K562 (cell line): ENCODE measurements around the gene ARHGAP10.

Experiments
- CBFB ChIP-seq: sonication (generic); formaldehyde crosslinking; IDR thresholded peaks from 2 replicates; pipeline ENCODE4 v1.4.0; 2020; ENCODE audit warnings: mild to moderate bottlenecking, missing genetic modification reagents
- CHD2 ChIP-seq: IDR thresholded peaks from 2 replicates; pipeline ENCODE4 v1.6.1; 2011; ENCODE audit warnings: low read depth, low read length
- CTCF ChIP-seq, 3 experiments: IDR thresholded peaks in 2 of 3; conservative IDR thresholded peaks in 1 of 3; 2 replicates each; pipeline ENCODE4 v1.5.1; 2011 to 2012; ENCODE audit warnings: low read length in 3 of 3, mild to moderate bottlenecking in 3 of 3, control low read depth in 2 of 3, improper control_type of control experiment in 1 of 3, inconsistent platforms in 1 of 3, low read depth in 1 of 3, mixed read lengths in 1 of 3, moderate library complexity in 1 of 3; ENCODE audit not compliant: insufficient read depth in 2 of 3
- EP300 ChIP-seq: IDR thresholded peaks from 2 replicates; pipeline ENCODE4 v1.6.1; 2012; ENCODE audit warnings: low read length, improper control_type of control experiment
- FOXJ3 ChIP-seq: sonication (generic); formaldehyde crosslinking; IDR thresholded peaks from 2 replicates; pipeline ENCODE4 v1.4.0; 2020; ENCODE audit warnings: mild to moderate bottlenecking, missing genetic modification reagents
- HNRNPUL1 ChIP-seq: fragments of 200-400 bp; formaldehyde crosslinking; IDR thresholded peaks from 2 replicates; pipeline ENCODE4 v1.6.1; 2017; ENCODE audit warnings: low read length
- JUND ChIP-seq, 2 experiments: IDR thresholded peaks; 2 replicates in 1 of 2; 3 replicates in 1 of 2; pipeline ENCODE4 v1.6.1; 2011; ENCODE audit warnings: borderline replicate concordance in 2 of 2, low read depth in 2 of 2, low read length in 2 of 2, improper control_type of control experiment in 1 of 2, missing biosample characterization in 1 of 2, missing genetic modification characterization in 1 of 2, missing genetic modification reagents in 1 of 2
- MAFK ChIP-seq: IDR thresholded peaks from 2 replicates; pipeline ENCODE4 v1.6.1; 2011; ENCODE audit warnings: low read length, improper control_type of control experiment
- MCM5 ChIP-seq: fragments of 450-650 bp; IDR thresholded peaks from 2 replicates; pipeline ENCODE4 v1.6.1; 2016; ENCODE audit warnings: low read depth
- MED1 ChIP-seq: sonication (generic); formaldehyde crosslinking; IDR thresholded peaks from 2 replicates; pipeline ENCODE4 v1.8.1; 2023; ENCODE audit warnings: missing genetic modification reagents, borderline replicate concordance
- ZNF124 ChIP-seq: sonication (generic); formaldehyde crosslinking; IDR thresholded peaks from 2 replicates; pipeline ENCODE4 v1.8.1; 2022; ENCODE audit warnings: missing genetic modification reagents

GRCh38 chr4:148110169-148110568 lies 378.3 kb downstream of the ARHGAP10 start:
- no peak for TF ChIP-seq MED1 (CRISPR knock-in tag)
- no peak for TF ChIP-seq HNRNPUL1
- no peak for TF ChIP-seq ZNF124 (CRISPR knock-in tag)
- TF ChIP-seq MAFK = no peak
- TF ChIP-seq CBFB (CRISPR knock-in tag) = no peak
- TF ChIP-seq FOXJ3 (CRISPR knock-in tag) = no peak
- TF ChIP-seq EP300 = no peak
- TF ChIP-seq CHD2 = no peak
- no peak for TF ChIP-seq CTCF (IDR thresholded peaks at IDR 0.05 in 2 of 3, conservative IDR thresholded peaks at IDR 0.05 in 1 of 3; ENCODE audit: insufficient read depth in 2 of 3, low read depth in 1 of 3, low read length in 3 of 3)
- no peak for TF ChIP-seq MCM5
- no peak for TF ChIP-seq JUND (IDR thresholded peaks at IDR 0.05; ENCODE audit: borderline replicate concordance, low read depth, low read length)
- no peak for TF ChIP-seq JUND (tag; IDR thresholded peaks at IDR 0.05; ENCODE audit: borderline replicate concordance, low read depth, low read length)
